ENCODE results near the gene P4HB. TPM values are rescaled to one million over a fixed set of nuclear protein-coding genes. Genes with fewer than 3 reads are reported as not detected.

The P4HB gene
- total and polyA plus RNA-seq, 2 of the 4 experiments (the other 2 are of a cell fraction): 599 to 932 TPM

DNA sequence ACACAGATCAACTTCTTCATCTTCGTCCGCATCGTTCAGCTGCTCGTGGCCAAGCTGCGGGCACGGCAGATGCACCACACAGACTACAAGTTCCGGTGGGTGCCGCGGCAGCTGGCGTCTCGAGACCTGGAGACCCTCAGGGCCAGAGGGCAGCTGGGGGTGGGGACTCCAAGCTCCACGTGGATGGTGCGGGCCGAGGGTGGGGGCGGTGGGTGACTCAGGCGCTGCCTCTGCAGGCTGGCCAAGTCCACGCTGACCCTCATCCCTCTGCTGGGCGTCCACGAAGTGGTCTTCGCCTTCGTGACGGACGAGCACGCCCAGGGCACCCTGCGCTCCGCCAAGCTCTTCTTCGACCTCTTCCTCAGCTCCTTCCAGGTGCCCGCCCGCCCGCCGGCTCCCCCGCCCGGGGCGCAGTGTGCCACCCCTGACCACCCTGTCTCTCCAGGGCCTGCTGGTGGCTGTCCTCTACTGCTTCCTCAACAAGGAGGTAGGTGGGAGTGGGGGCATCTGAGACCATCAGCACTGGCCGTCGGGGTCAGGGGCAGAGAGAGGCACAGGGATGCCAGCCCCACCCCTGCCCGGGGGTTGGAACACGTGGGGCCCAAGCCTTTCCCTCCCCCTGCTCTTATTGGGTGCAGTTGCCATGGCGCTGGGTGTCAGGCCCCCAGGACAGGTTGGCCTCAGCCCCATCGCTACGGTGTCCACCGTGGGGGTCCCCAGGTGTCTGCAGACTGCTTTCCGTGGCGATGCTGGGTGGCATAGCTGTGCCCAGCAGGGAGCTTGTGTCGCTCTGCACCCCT lies 47.6 kb downstream of the P4HB start:
- H3K4me2 ChIP-seq (ENCODE audit: low read depth, low read length): no peak overlapping the region
- H4K5ac ChIP-seq (ENCODE audit: low read depth, low read length): no peak overlapping the region
- H3K18ac ChIP-seq (ENCODE audit: low read depth, low read length): no peak overlapping the region
- H3K14ac ChIP-seq (replicated peaks; ENCODE audit: low read depth, low read length): no peak overlapping the region
- no peak overlapping the region for H2BK20ac ChIP-seq (ENCODE audit: low read depth, low read length)
- no peak overlapping the region for H4K91ac ChIP-seq (ENCODE audit: insufficient read depth, low read depth, low read length)
- H2AK9ac ChIP-seq (replicated peaks; ENCODE audit: low read depth, low read length, poor library complexity): no peak overlapping the region
- H3K56ac ChIP-seq (ENCODE audit: extremely low read depth, insufficient read depth, low read length): no peak overlapping the region
- no TSS peak for BruUV-seq (replicated peaks)
- peak overlapping the region; percentile 23 for H2AFZ ChIP-seq (replicated peaks; ENCODE audit: low read length, poor library complexity)
- no peak overlapping the region for H2BK15ac ChIP-seq (ENCODE audit: low read depth, low read length)
- in situ Hi-C loops (cut with MboI; ENCODE audit: low sequenced_read_pairs): no loop called here
- H3K27ac ChIP-seq (ENCODE audit: insufficient read depth, low read length): no peak overlapping the region
- no peak overlapping the region for H3K4me3 ChIP-seq (ENCODE audit: insufficient read depth, low read depth, low read length)
- no peak overlapping the region for H2BK120ac ChIP-seq (ENCODE audit: low read depth, low read length)
- intact Hi-C loops (cut with micrococcal nuclease): no loop called here
- peaks cover 3% of the 10 kb centered on the region; the same call in 1 of the 2 replicates for H3K9me3 ChIP-seq (ENCODE audit: control insufficient read depth, insufficient read depth, low read length)
- peaks cover 9% of the 10 kb centered on the region; the same call in 1 of the 2 replicates for H3K4me1 ChIP-seq (ENCODE audit: control insufficient read depth, insufficient read depth, low read length)
- peaks cover 27% of the 10 kb centered on the region; the same call in 1 of the 2 replicates for H3K27me3 ChIP-seq (ENCODE audit: control insufficient read depth, insufficient read depth, low read length)
- no peak for TF ChIP-seq RFX5 (IDR thresholded peaks at IDR 0.05; ENCODE audit: low read depth, low read length)
- TF ChIP-seq, protein P1, sequence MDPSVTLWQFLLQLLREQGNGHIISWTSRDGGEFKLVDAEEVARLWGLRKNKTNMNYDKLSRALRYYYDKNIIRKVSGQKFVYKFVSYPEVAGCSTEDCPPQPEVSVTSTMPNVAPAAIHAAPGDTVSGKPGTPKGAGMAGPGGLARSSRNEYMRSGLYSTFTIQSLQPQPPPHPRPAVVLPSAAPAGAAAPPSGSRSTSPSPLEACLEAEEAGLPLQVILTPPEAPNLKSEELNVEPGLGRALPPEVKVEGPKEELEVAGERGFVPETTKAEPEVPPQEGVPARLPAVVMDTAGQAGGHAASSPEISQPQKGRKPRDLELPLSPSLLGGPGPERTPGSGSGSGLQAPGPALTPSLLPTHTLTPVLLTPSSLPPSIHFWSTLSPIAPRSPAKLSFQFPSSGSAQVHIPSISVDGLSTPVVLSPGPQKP (IDR thresholded peaks at IDR 0.05; ENCODE audit: borderline replicate concordance, low read depth, low read length): no peak
- TF ChIP-seq, protein P2, sequence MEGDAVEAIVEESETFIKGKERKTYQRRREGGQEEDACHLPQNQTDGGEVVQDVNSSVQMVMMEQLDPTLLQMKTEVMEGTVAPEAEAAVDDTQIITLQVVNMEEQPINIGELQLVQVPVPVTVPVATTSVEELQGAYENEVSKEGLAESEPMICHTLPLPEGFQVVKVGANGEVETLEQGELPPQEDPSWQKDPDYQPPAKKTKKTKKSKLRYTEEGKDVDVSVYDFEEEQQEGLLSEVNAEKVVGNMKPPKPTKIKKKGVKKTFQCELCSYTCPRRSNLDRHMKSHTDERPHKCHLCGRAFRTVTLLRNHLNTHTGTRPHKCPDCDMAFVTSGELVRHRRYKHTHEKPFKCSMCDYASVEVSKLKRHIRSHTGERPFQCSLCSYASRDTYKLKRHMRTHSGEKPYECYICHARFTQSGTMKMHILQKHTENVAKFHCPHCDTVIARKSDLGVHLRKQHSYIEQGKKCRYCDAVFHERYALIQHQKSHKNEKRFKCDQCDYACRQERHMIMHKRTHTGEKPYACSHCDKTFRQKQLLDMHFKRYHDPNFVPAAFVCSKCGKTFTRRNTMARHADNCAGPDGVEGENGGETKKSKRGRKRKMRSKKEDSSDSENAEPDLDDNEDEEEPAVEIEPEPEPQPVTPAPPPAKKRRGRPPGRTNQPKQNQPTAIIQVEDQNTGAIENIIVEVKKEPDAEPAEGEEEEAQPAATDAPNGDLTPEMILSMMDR (conservative IDR thresholded peaks at IDR 0.05; ENCODE audit: low read depth, low read length): no peak
- H3K79me1 ChIP-seq (ENCODE audit: low read depth in 1 of 2, low read length in 2 of 2): no peaks in the 10 kb centered on the region
- H4K20me1 ChIP-seq (ENCODE audit: insufficient read depth, low read length): no peaks in the 10 kb centered on the region; the same call in 1 of the 2 replicates
- DNase-seq (no peak), ATAC-seq (ENCODE audit: low read depth) (no peak)
- WGBS, 2 experiments (ENCODE audit: extremely low coverage in 2 of 2, insufficient read length in 1 of 2): 74% methylated on average over 16 of the region's 45 CpGs; no CpG with 5 or more reads in 1 of the 2 experiments
- dilution Hi-C loops (cut with HindIII; ENCODE audit: low sequenced_read_pairs, unreplicated experiment): no loop called here
- H3K23ac ChIP-seq (ENCODE audit: low read depth, low read length): no peak overlapping the region
- H3K4ac ChIP-seq (ENCODE audit: low read depth, low read length): no peak overlapping the region
- no peak overlapping the region for H4K8ac ChIP-seq (ENCODE audit: low read depth in 2 of 2, low read length in 2 of 2)
- no peak overlapping the region for H2AK5ac ChIP-seq (ENCODE audit: low read depth, low read length)
- no peak overlapping the region for H3K9ac ChIP-seq (ENCODE audit: low read depth, low read length)
- no peak overlapping the region for H2BK5ac ChIP-seq (ENCODE audit: low read depth, low read length, poor library complexity, severe bottlenecking)
- H3K36me3 ChIP-seq (ENCODE audit: control insufficient read depth, insufficient read depth, low read length): no peaks in the 10 kb centered on the region
- H3K9me1 ChIP-seq (ENCODE audit: insufficient read depth, low read length): 0 out of 2 replicates have a peak, but pooled peaks cover 3% of the 10 kb centered on the region
- CTCF ChIA-PET: no interaction called here
- POLR2A ChIA-PET (ENCODE audit: unreplicated experiment): no interaction called here
